Heart right ventricle (tissue), 16 donors: ENCODE data around the gene PARD3. TPM values are rescaled to one million over a fixed set of nuclear protein-coding genes. Genes with fewer than 3 reads are reported as not detected.
"Not testable (repeated sequence)": the region's sequence is repeated elsewhere in the genome, so short reads cannot be mapped to it uniquely, and the experiment has no call there.

Experiments used
- ATAC-seq, 8 donors: fragments of 200-7000 bp; cut with Tn5 transposase; one replicate each; pipeline ENCODE4 v1.9.1; 2020; ENCODE audit warnings: mild to moderate bottlenecking in 8 of 8, moderate library complexity in 8 of 8, moderate number of reproducible peaks in 1 of 8
- DNase-seq, 2 donors: peaks; one replicate each; pipeline ENCODE4 v3.0.0-alpha.2; 2020
- H3K27ac ChIP-seq, 10 donors: fragments of 200-600 bp; sonication (generic) in 2 of 10; one replicate each; pipeline versions ENCODE4 v1.5.0 to v1.8.0; 2020 to 2022; ENCODE audit warnings: mild to moderate bottlenecking in 3 of 10
- H3K27me3 ChIP-seq, 7 donors: fragments of 200-600 bp; one replicate each; pipeline ENCODE4 v1.8.0; 2021 to 2022; ENCODE audit warnings: mild to moderate bottlenecking in 2 of 7
- H3K36me3 ChIP-seq, 9 donors: fragments of 200-600 bp; sonication (generic) in 1 of 9; one replicate each; pipeline versions ENCODE4 v1.5.0 to v1.8.0; 2020 to 2022; ENCODE audit warnings: mild to moderate bottlenecking in 2 of 9
- H3K4me1 ChIP-seq, 9 donors: fragments of 200-600 bp; sonication (generic) in 1 of 9; one replicate each; pipeline versions ENCODE4 v1.5.0 to v1.8.0; 2020 to 2022; ENCODE audit warnings: mild to moderate bottlenecking in 4 of 9
- H3K4me3 ChIP-seq, 10 donors: fragments of 200-600 bp; sonication (generic) in 2 of 10; one replicate each; pipeline versions ENCODE4 v1.5.0 to v1.8.0; 2020 to 2022; ENCODE audit warnings: mild to moderate bottlenecking in 7 of 10, moderate library complexity in 2 of 10
- H3K9me3 ChIP-seq, 11 donors: fragments of 200-600 bp in 10 of 11; sonication (generic) in 2 of 11; one replicate each; pipeline versions ENCODE4 v1.5.0 to v1.8.0; 2013 to 2022; ENCODE audit warnings: mild to moderate bottlenecking in 2 of 11, control low read depth in 1 of 11, moderate library complexity in 1 of 11
- CTCF ChIP-seq, 9 donors: fragments of 200-600 bp; sonication (generic) in 2 of 9; IDR thresholded peaks; one replicate each; pipeline versions ENCODE4 v1.5.0 to v1.8.0; 2021 to 2022; ENCODE audit warnings: antibody characterized with exemption in 9 of 9, mild to moderate bottlenecking in 5 of 9, moderate library complexity in 1 of 9
- WGBS, 2 donors: extraction: QIAGEN DNeasy Blood & Tissue Kit; methylation state at CpG; one replicate each; pipeline ENCODE4 v1.1.7; 2013; ENCODE audit warnings: inconsistent platforms in 1 of 2; 5-methylcytosine and 5-hydroxymethylcytosine counted together
- intact Hi-C, 10 donors: fragments of 100-400 bp; cut with DNase I; formaldehyde crosslinking; loops; one replicate each; pipeline versions ENCODE4 v1.11.1 to v1.14.2; 2022
- polyA plus RNA-seq, 2 donors: library from polyadenylated mRNA; stranded (reverse); fragments of 200-250 nt; gene quantifications; one replicate each; pipeline ENCODE4 v1.2.3, GENCODE V29; 2013
- total RNA-seq, 10 donors: library from RNA; stranded (reverse); fragmentation: NEBNext Ultra II Directional in 3 of 10; extraction: Animal tissue kit (Norgen Biotek cat#: 25700) in 3 of 10; gene quantifications; one replicate each; pipeline versions ENCODE4 v1.2.1 to v1.2.4, GENCODE V29; 2021 to 2023
- donor health status: Arrhythmogenic right ventricular cardiomyopathy.
- donor health status: ischemic (EF 13 %, LVEDD 7.1; RV severe dilation, severe dysfunction).
- donor health status: healthy with polysubstance abuse.
- donor health status: DM: no; HTN: yes; CAD: no.
- donor health status: DM: no; HTN: no; CAD: no.
- donor health status: ischemic (EF 25% LVEDD 6.9; RV normal size, moderate dysfunction).
- donor health status: ischemic (EF 25% LVEDD 5.7; RV mildly dilated, moderate dysfunction).
- donor health status: healthy.
- donor health status: DM: yes; HTN: yes; CAD: no.
- donor health status: Ischemic cardiomyopathy.
- donor health status: ischemic (EF 35%, LVEDD 5.7; RV mildly dilated, moderate dysfunction).
- donor health status: nonischemic (EF 11% LVEDD 7.7; RV severe dilation, severe dysfunction).
- donor health status: DM: yes; HTN: yes; CAD: no.
- donor health status: PGD.
- donor health status: ischemic (EF 29% LVEDD 5.4; RV normal size, mild dysfunction).
- donor health status: nonischemic (EF 23%, LVEDD 6.1; RV moderate dilation, normal function).

PARD3 gene
- total and polyA plus RNA-seq, 12 donors: 19.7 to 41.8 (median 34.2) TPM

- no peaks in the 10 kb centered on the region for H3K27me3 ChIP-seq
- H3K4me1 ChIP-seq: peaks cover 0 to 72% (median 34%) of the 10 kb centered on the region in 9 donors
- TF ChIP-seq CTCF (IDR thresholded peaks at IDR 0.05): no peak
- H3K9me3 ChIP-seq: no peaks in the 10 kb centered on the region
- 72 to 73% methylated on average over 6 of the region's 6 CpGs for WGBS, 2 donors
- no peaks in the 10 kb centered on the region for H3K36me3 ChIP-seq
- H3K4me3 ChIP-seq: no peak overlapping the region
- H3K27ac ChIP-seq: peak overlapping the region in 4 of 10 donors; percentile 25 to 48 (median 38)
- DNase-seq: no peak
- no peak for ATAC-seq
- intact Hi-C loops: no loop called here
Observed at GRCh38 chr10:34759837-34760215, 55.3 kb downstream of the PARD3 start.

- Histone ChIP-seq H3K4me1 (peaks cover 0 to 72% (median 36%) of the 10 kb centered on the region in 9 donors), H3K27me3 (no peaks in the 10 kb centered on the region), H3K36me3 (no peaks in the 10 kb centered on the region), H3K9me3 (no peaks in the 10 kb centered on the region), H3K4me3 (no peak overlapping the region), H3K27ac (peak overlapping the region in 5 of 10 donors; percentile 13 to 48 (median 37))
- ATAC-seq (peak in 3 of 8 donors; percentile 37 to 62 (median 54)), DNase-seq (no peak)
- no peak for TF ChIP-seq CTCF (IDR thresholded peaks at IDR 0.05)
- 69 to 74% methylated on average over 9 of the region's 9 CpGs for WGBS, 2 donors
- intact Hi-C loops: no loop called here
Observed at GRCh38 chr10:34759161-34759836, 55.8 kb downstream of the PARD3 start.

- peak in 1 of 8 donors; percentile 36 for ATAC-seq
- Histone ChIP-seq H3K4me3 (no peak overlapping the region), H3K9me3 (no peaks in the 10 kb centered on the region), H3K27ac (no peak overlapping the region), H3K36me3 (no peaks in the 10 kb centered on the region), H3K4me1 (peaks cover 3 to 76% (median 41%) of the 10 kb centered on the region in 9 donors), H3K27me3 (no peaks in the 10 kb centered on the region)
- DNase-seq: no peak
- intact Hi-C loops: no loop called here
- no peak for TF ChIP-seq CTCF (IDR thresholded peaks at IDR 0.05)
- WGBS, 2 donors: 71 to 77% methylated on average over 3 of the region's 3 CpGs
Observed at GRCh38 chr10:34758447-34758996, 56.6 kb downstream of the PARD3 start.

- Histone ChIP-seq H3K4me1 (peaks cover 6 to 76% (median 43%) of the 10 kb centered on the region in 9 donors), H3K4me3 (no peak overlapping the region), H3K27me3 (no peaks in the 10 kb centered on the region), H3K9me3 (no peaks in the 10 kb centered on the region), H3K36me3 (no peaks in the 10 kb centered on the region), H3K27ac (no peak overlapping the region)
- no peak for TF ChIP-seq CTCF (IDR thresholded peaks at IDR 0.05)
- ATAC-seq (no peak), DNase-seq (no peak)
- intact Hi-C loops: no loop called here
Observed at GRCh38 chr10:34757933-34758332, 57.2 kb downstream of the PARD3 start.

GRCh38 chr10:34757181-34757580 is 57.9 kb downstream of the PARD3 start:
- not testable (repeated sequence) for H3K27ac ChIP-seq, H3K4me3 ChIP-seq
- H3K4me1 ChIP-seq: peaks cover 6 to 79% (median 45%) of the 10 kb centered on the region in 9 donors

More at GRCh38 chr10:34757181-34757580, 57.9 kb downstream of the PARD3 start:
- H3K9me3 ChIP-seq, intact Hi-C loops, ATAC-seq, H3K27me3 ChIP-seq, DNase-seq, H3K36me3 ChIP-seq: not testable (repeated sequence)
- 94 to 97% methylated on average over 4 of the region's 4 CpGs for WGBS, 2 donors
